Nephron (organoid): Measurements from ENCODE around the gene MRGPRF.
"Not testable (repeated sequence)": the region's sequence is repeated elsewhere in the genome, so short reads cannot be mapped to it uniquely, and the experiment has no call there.

Source experiments
- H3K27ac Mint-ChIP-seq, 3 experiments: 2 replicates each; pipeline ENCODE4 v1.8.0; 2020; ENCODE audit warnings: mixed read lengths in 3 of 3, mild to moderate bottlenecking in 2 of 3, moderate library complexity in 1 of 3
- H3K27me3 Mint-ChIP-seq: 2 replicates; pipeline ENCODE4 v1.8.0; 2021; ENCODE audit warnings: low read depth, mild to moderate bottlenecking, moderate library complexity, mixed read lengths
- H3K36me3 Mint-ChIP-seq: 2 replicates; pipeline ENCODE4 v1.8.0; 2020; ENCODE audit warnings: low read depth, mixed read lengths
- H3K4me1 Mint-ChIP-seq: 2 replicates; pipeline ENCODE4 v1.8.0; 2020; ENCODE audit warnings: mixed read lengths
- H3K4me3 Mint-ChIP-seq, 3 experiments: 2 replicates each; pipeline ENCODE4 v1.8.0; 2020; ENCODE audit warnings: mild to moderate bottlenecking in 3 of 3, mixed read lengths in 3 of 3, moderate library complexity in 2 of 3
- H3K9me3 Mint-ChIP-seq: 2 replicates; pipeline ENCODE4 v1.8.0; 2020; ENCODE audit warnings: mixed read lengths
- TF ChIP-seq, protein P1 (sequence below), 3 experiments: fragments of 200-600 bp; sonication (generic); IDR thresholded peaks; one replicate each; pipeline ENCODE4 v1.5.0; 2021; ENCODE audit warnings: antibody characterized with exemption in 3 of 3; ENCODE audit not compliant: unreplicated experiment in 3 of 3

MRGPRF gene

DNA sequence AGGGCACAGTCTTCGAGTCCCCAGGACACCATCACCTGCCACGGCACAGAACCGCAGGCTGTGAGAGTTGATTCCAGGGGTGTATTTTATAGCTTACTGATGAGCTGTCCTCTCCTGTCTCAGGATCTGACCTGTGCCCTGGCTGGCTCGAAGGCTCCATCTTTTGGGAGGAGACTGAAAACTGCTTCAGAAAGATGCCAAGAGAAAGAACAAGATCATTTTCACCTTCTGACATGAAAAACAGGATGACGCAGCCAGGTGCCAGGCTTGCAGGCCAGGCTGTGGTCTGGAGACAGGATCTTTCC, 34.5 kb downstream of the MRGPRF start:
- peak overlapping the region in 2 of 3 experiments; percentile 29 for H3K27ac Mint-ChIP-seq
- peaks cover 9% of the 10 kb centered on the region for H3K9me3 Mint-ChIP-seq
- TF ChIP-seq, protein P1, sequence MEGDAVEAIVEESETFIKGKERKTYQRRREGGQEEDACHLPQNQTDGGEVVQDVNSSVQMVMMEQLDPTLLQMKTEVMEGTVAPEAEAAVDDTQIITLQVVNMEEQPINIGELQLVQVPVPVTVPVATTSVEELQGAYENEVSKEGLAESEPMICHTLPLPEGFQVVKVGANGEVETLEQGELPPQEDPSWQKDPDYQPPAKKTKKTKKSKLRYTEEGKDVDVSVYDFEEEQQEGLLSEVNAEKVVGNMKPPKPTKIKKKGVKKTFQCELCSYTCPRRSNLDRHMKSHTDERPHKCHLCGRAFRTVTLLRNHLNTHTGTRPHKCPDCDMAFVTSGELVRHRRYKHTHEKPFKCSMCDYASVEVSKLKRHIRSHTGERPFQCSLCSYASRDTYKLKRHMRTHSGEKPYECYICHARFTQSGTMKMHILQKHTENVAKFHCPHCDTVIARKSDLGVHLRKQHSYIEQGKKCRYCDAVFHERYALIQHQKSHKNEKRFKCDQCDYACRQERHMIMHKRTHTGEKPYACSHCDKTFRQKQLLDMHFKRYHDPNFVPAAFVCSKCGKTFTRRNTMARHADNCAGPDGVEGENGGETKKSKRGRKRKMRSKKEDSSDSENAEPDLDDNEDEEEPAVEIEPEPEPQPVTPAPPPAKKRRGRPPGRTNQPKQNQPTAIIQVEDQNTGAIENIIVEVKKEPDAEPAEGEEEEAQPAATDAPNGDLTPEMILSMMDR (IDR thresholded peaks at IDR 0.05; ENCODE audit: unreplicated experiment in 3 of 3) = no peak
- H3K36me3 Mint-ChIP-seq = no peaks in the 10 kb centered on the region
- no peak overlapping the region for H3K4me3 Mint-ChIP-seq
- peaks cover 23% of the 10 kb centered on the region for H3K27me3 Mint-ChIP-seq
- peaks cover 36% of the 10 kb centered on the region for H3K4me1 Mint-ChIP-seq

DNA sequence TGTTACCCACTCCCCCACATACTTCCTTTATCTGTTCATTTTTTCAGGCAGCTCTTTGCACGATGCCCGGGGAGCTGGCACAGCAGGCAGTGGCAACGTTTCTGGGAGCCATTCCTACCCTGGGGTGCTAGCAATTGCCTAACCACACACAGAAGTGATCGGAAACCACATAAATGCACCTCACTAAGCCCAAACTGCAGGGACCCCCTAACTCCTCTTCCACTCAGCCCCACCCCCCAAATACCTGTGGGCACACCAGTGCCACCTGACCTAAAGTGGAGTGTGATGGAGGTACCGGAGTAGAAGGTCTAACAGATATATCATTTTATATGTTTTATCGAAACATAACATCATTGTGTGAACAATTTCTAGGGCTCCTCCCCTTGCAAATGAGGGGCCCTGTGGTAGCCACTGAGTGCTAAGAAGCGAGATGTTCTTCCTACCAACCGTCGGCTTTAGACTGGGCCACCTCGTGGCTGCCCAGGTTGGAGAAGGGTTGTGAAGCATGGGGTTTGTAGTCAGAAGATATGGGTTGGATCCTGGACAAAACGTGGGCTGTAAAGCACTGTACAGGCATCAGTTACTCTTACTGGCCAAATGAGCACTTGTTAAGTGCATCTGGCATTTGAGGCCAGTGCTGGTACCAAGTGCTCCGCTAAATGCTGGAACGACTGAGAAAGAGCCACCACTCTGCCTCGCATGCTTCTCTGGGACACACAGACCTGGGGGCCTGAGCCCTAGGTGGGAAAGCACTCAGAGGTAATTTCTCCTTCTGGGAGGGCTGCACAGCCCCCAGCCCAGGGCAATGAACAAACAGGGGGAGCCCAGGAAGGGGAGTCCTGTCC, 35.0 kb downstream of the MRGPRF start:
- Mint-ChIP-seq H3K4me3 (no peak overlapping the region), H3K27me3 (peaks cover 23% of the 10 kb centered on the region), H3K36me3 (no peaks in the 10 kb centered on the region), H3K4me1 (peaks cover 42% of the 10 kb centered on the region), H3K27ac (peak overlapping the region in 1 of 3 experiments; percentile 43), H3K9me3 (peaks cover 9% of the 10 kb centered on the region)
- TF ChIP-seq, protein P1 (IDR thresholded peaks at IDR 0.05; ENCODE audit: unreplicated experiment in 3 of 3) = no peak

DNA sequence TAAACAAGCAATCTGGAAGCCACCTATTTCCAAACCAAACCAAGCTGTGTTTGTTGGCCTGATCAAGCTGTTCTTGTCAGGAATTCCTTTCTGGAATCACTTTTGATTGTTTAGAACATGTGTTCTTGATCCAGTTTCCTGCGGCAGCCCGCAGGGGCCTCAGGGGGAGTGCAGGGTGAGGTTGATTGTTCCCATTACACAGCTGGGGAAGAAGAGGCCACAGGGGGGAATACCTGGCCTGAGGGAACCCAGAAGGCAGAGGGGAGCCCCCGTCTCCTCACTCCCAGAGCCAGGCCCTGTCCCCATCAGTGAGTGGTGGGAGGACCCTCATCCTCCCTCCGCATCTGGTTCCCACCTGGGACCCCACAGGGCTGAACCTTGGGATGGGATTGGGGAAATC, 36.5 kb downstream of the MRGPRF start:
- H3K9me3 Mint-ChIP-seq = peaks cover 3% of the 10 kb centered on the region
- H3K27ac Mint-ChIP-seq = no peak overlapping the region
- TF ChIP-seq, protein P1 (IDR thresholded peaks at IDR 0.05; ENCODE audit: unreplicated experiment in 3 of 3) = no peak
- no peaks in the 10 kb centered on the region for H3K36me3 Mint-ChIP-seq
- H3K4me1 Mint-ChIP-seq = peaks cover 50% of the 10 kb centered on the region
- peaks cover 19% of the 10 kb centered on the region for H3K27me3 Mint-ChIP-seq
- H3K4me3 Mint-ChIP-seq = no peak overlapping the region

DNA sequence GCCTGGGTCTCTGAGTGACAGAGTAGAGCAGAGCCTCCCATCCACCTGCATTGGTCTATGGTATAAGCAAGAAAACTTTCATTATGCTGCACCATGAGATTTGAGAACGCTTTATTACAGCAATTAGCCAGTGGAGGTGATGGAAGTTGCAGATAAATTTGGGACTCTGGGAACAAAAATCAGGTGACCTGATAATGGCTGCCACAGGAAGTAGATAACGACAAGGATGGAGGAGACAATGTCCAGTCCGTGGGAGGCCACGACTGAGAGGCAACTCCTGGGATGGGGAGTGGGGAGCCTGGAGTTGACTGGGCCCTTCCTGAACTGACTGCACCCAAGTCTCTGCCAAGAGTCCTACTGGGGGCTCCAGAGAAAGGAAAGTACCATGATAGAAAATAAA, 37.0 kb downstream of the MRGPRF start:
- Mint-ChIP-seq H3K36me3 (no peaks in the 10 kb centered on the region), H3K4me3 (no peak overlapping the region), H3K27me3 (peaks cover 19% of the 10 kb centered on the region), H3K27ac (no peak overlapping the region), H3K4me1 (peaks cover 50% of the 10 kb centered on the region), H3K9me3 (peaks cover 3% of the 10 kb centered on the region)
- TF ChIP-seq, protein P1 (IDR thresholded peaks at IDR 0.05; ENCODE audit: unreplicated experiment in 3 of 3) = no peak

DNA sequence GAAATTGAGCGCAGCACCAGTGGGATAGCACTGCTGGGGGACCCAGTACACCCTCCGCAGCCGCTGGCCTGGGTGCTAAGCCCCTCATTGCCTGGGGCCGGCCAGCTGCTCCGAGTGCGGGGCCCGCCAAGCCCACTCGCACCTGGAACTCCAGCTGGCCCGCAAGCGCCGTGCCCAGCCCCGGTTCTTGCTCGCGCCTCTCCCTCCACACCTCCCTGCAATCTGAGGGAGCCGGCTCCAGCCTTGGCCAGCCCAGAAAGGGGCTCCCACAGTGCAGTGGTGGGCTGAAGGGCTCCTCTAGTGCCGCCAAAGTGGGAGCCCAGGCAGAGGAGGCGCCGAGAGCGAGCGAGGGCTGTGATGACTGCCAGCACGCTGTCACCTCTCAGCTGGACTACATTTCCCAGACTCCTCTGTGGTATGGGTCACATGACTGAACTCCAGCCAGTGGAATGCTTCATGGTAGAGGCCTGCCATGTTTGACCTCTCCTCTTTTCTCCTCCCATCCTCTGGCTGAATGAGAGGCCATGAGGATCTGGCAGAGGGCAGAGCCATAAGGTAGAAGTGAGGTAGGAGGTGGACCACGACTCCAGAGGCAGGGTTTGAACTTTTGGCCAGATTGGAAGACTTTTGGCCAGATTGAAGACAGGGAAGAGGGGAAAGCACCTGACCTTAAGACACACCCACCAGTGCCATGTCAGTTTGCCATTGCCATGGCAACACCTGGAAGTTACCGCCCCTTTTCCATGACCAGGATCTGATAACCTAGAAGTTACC, 38.4 kb downstream of the MRGPRF start:
- H3K4me1 Mint-ChIP-seq = peaks cover 50% of the 10 kb centered on the region
- no peaks in the 10 kb centered on the region for H3K36me3 Mint-ChIP-seq
- peaks cover 16% of the 10 kb centered on the region for H3K27me3 Mint-ChIP-seq
- H3K4me3 Mint-ChIP-seq = no peak overlapping the region
- peak overlapping the region in 1 of 3 experiments; percentile 7 for H3K27ac Mint-ChIP-seq
- no peaks in the 10 kb centered on the region for H3K9me3 Mint-ChIP-seq
- TF ChIP-seq, protein P1 (IDR thresholded peaks at IDR 0.05; ENCODE audit: unreplicated experiment in 3 of 3) = no peak

- H3K9me3 Mint-ChIP-seq, H3K27ac Mint-ChIP-seq, H3K4me3 Mint-ChIP-seq, H3K36me3 Mint-ChIP-seq: not testable (repeated sequence)
- peaks cover 12% of the 10 kb centered on the region for H3K27me3 Mint-ChIP-seq
- peaks cover 48% of the 10 kb centered on the region for H3K4me1 Mint-ChIP-seq
Observed at GRCh38 chr11:68973706-68974105, 39.3 kb downstream of the MRGPRF start.
